Keratinocyte (primary cell): Measurements from ENCODE around the gene NUP98. TPM values are rescaled to one million over a fixed set of nuclear protein-coding genes. Genes with fewer than 3 reads are reported as not detected.
A peak's percentile ranks its signal among the peaks of the same experiment; 100 is the strongest.

ENCODE experiments used
- DNase-seq: peaks from one replicate; pipeline ENCODE4 v3.0.0-alpha.2; 2011; ENCODE audit warnings: low read depth, missing footprints, low spot score
- FAIRE-seq: peaks from 2 replicates; lab custom pipeline; 2011; peaks lifted over from hg19 to GRCh38; lab: Jason Lieb, UNC
- H2AFZ ChIP-seq: 2 replicates; pipeline ENCODE4 v1.6.0; 2012; ENCODE audit warnings: low read length, control low read depth, inconsistent platforms; ENCODE audit not compliant: control insufficient read depth
- H3K27ac ChIP-seq: 2 replicates; pipeline ENCODE4 v1.5.1; 2011; ENCODE audit warnings: low read length; ENCODE audit not compliant: control insufficient read depth, insufficient read depth
- H3K27me3 ChIP-seq: 3 replicates; pipeline ENCODE4 v1.6.0; 2011; ENCODE audit warnings: low read length; ENCODE audit not compliant: control insufficient read depth, insufficient read depth; ENCODE audit errors: extremely low read depth
- H3K36me3 ChIP-seq, 2 experiments: 2 replicates in 1 of 2; 3 replicates in 1 of 2; pipeline ENCODE4 v1.5.1; 2011; ENCODE audit warnings: low read length in 2 of 2, mild to moderate bottlenecking in 1 of 2; ENCODE audit not compliant: control insufficient read depth in 2 of 2, insufficient read depth in 2 of 2; ENCODE audit errors: extremely low read depth in 1 of 2
- H3K4me1 ChIP-seq: 3 replicates; pipeline ENCODE4 v1.5.1; 2011; ENCODE audit warnings: low read length; ENCODE audit not compliant: control insufficient read depth, insufficient read depth; ENCODE audit errors: extremely low read depth
- H3K4me2 ChIP-seq: 3 replicates; pipeline ENCODE4 v1.6.0; 2011; ENCODE audit warnings: low read depth, low read length; ENCODE audit not compliant: control insufficient read depth, insufficient read depth; ENCODE audit errors: extremely low read depth
- H3K4me3 ChIP-seq, 3 experiments: fragments of 200-600 bp in 1 of 3; sonication (generic) in 1 of 3; 2 replicates in 2 of 3; 3 replicates in 1 of 3; pipeline ENCODE4 v1.5.1; 2011 to 2016; ENCODE audit warnings: low read length in 3 of 3, mild to moderate bottlenecking in 3 of 3, control low read depth in 2 of 3, inconsistent platforms in 1 of 3, low read depth in 1 of 3, mixed read lengths in 1 of 3, mixed run types in 1 of 3, moderate library complexity in 1 of 3; ENCODE audit not compliant: control insufficient read depth in 2 of 3, insufficient read depth in 2 of 3; ENCODE audit errors: extremely low read depth in 1 of 3
- H3K79me2 ChIP-seq: 2 replicates; pipeline ENCODE4 v1.6.0; 2012; ENCODE audit warnings: low read length; ENCODE audit not compliant: control insufficient read depth, insufficient read depth
- H3K9ac ChIP-seq: 3 replicates; pipeline ENCODE4 v1.6.0; 2011; ENCODE audit warnings: low read length; ENCODE audit not compliant: control insufficient read depth, insufficient read depth; ENCODE audit errors: extremely low read depth
- H3K9me1 ChIP-seq: 3 replicates; pipeline ENCODE4 v1.6.0; 2011; ENCODE audit warnings: low read length; ENCODE audit not compliant: control insufficient read depth, insufficient read depth; ENCODE audit errors: extremely low read depth
- H3K9me3 ChIP-seq: 2 replicates; pipeline ENCODE4 v1.5.1; 2012; ENCODE audit warnings: low read depth, low read length; ENCODE audit not compliant: control insufficient read depth
- H4K20me1 ChIP-seq: 3 replicates; pipeline ENCODE4 v1.6.0; 2011; ENCODE audit warnings: low read length; ENCODE audit not compliant: control insufficient read depth, insufficient read depth; ENCODE audit errors: extremely low read depth
- EZH2 ChIP-seq: IDR thresholded peaks from one replicate; pipeline ENCODE4 v1.6.1; 2012; ENCODE audit warnings: inconsistent platforms, mild to moderate bottlenecking, low read length, moderate library complexity
- dilution Hi-C: fragments of 300-500 bp; cut with MboI; formaldehyde crosslinking; loops from one replicate; pipeline ENCODE4 v1.7.0; 2020; ENCODE audit warnings: low sequenced_read_pairs; ENCODE audit not compliant: extremely low pct_ligation_motif_present
- polyA plus RNA-seq, 5 experiments: library from polyadenylated mRNA; depleted of rRNA in 3 of 5; stranded (reverse) in 3 of 5; stranded (forward) in 1 of 5; unstranded in 1 of 5; fragments of >200 nt; gene quantifications; 1 replicate in 1 of 5; 2 replicates in 3 of 5; 3 replicates in 1 of 5; pipeline versions ENCODE4 v1.2.1 to v1.2.3, GENCODE V29; 2011 to 2012; ENCODE audit warnings: missing spikeins in 2 of 5, low read depth in 1 of 5, low replicate concordance in 1 of 5
- TF ChIP-seq, protein P1 (sequence below), 3 experiments: IDR thresholded peaks in 1 of 3; conservative IDR thresholded peaks in 1 of 3; optimal IDR thresholded peaks in 1 of 3; 2 replicates in 2 of 3; 3 replicates in 1 of 3; pipeline versions ENCODE3 to v1.5.1; 2011; ENCODE audit warnings: low read length in 3 of 3, mild to moderate bottlenecking in 3 of 3, moderate library complexity in 2 of 3, control low read depth in 1 of 3, inconsistent platforms in 1 of 3; ENCODE audit not compliant: insufficient read depth in 2 of 3; ENCODE audit errors: extremely low read depth in 1 of 3

The NUP98 gene
- polyA plus RNA-seq, 1 donor (not counting 4 experiments of a cell fraction or from before 2014, with no cell fraction given), result 66.9 TPM

GRCh38 chr11:3675971-3676370 is 121.4 kb downstream of the NUP98 start:
- no peak overlapping the region for H3K27ac ChIP-seq
- H2AFZ ChIP-seq, result no peak overlapping the region
- H3K9ac ChIP-seq, result no peak overlapping the region
- no peak overlapping the region for H3K4me2 ChIP-seq
- no peak for FAIRE-seq
- H3K4me3 ChIP-seq, result no peak overlapping the region
- no peaks in the 10 kb centered on the region for H3K9me3 ChIP-seq
- H3K36me3 ChIP-seq, result peaks cover 28 to 39% of the 10 kb centered on the region in 2 experiments
- H3K27me3 ChIP-seq, result no peaks in the 10 kb centered on the region
- TF ChIP-seq EZH2, result no peak
- TF ChIP-seq, protein P1, sequence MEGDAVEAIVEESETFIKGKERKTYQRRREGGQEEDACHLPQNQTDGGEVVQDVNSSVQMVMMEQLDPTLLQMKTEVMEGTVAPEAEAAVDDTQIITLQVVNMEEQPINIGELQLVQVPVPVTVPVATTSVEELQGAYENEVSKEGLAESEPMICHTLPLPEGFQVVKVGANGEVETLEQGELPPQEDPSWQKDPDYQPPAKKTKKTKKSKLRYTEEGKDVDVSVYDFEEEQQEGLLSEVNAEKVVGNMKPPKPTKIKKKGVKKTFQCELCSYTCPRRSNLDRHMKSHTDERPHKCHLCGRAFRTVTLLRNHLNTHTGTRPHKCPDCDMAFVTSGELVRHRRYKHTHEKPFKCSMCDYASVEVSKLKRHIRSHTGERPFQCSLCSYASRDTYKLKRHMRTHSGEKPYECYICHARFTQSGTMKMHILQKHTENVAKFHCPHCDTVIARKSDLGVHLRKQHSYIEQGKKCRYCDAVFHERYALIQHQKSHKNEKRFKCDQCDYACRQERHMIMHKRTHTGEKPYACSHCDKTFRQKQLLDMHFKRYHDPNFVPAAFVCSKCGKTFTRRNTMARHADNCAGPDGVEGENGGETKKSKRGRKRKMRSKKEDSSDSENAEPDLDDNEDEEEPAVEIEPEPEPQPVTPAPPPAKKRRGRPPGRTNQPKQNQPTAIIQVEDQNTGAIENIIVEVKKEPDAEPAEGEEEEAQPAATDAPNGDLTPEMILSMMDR (optimal IDR thresholded peaks at IDR 0.05 in 1 of 3, IDR thresholded peaks at IDR 0.05 in 1 of 3, conservative IDR thresholded peaks at IDR 0.05 in 1 of 3; ENCODE audit: extremely low read depth in 1 of 3, insufficient read depth in 2 of 3, low read length in 3 of 3), result no peak
- no peaks in the 10 kb centered on the region for H3K79me2 ChIP-seq
- peaks cover 22% of the 10 kb centered on the region for H3K4me1 ChIP-seq
- H3K9me1 ChIP-seq, result peaks cover 8% of the 10 kb centered on the region
- dilution Hi-C loops, result no loop called here
- no peaks in the 10 kb centered on the region for H4K20me1 ChIP-seq
- DNase-seq, result no peak

GRCh38 chr11:3674189-3674588 is 123.2 kb downstream of the NUP98 start:
- no peaks in the 10 kb centered on the region for H3K79me2 ChIP-seq
- no peaks in the 10 kb centered on the region for H4K20me1 ChIP-seq
- H3K4me2 ChIP-seq, result peak overlapping the region; percentile 27
- H3K9me1 ChIP-seq, result peaks cover 8% of the 10 kb centered on the region
- no peaks in the 10 kb centered on the region for H3K9me3 ChIP-seq
- peak overlapping the region; percentile 65 for H3K27ac ChIP-seq
- dilution Hi-C loops, result no loop called here
- no peak overlapping the region for H2AFZ ChIP-seq
- no peaks in the 10 kb centered on the region for H3K27me3 ChIP-seq
- FAIRE-seq, result peak; percentile 99
- peaks cover 22% of the 10 kb centered on the region for H3K4me1 ChIP-seq
- H3K36me3 ChIP-seq, result peaks cover 24 to 37% of the 10 kb centered on the region in 2 experiments
- no peak overlapping the region for H3K9ac ChIP-seq
- H3K4me3 ChIP-seq, result no peak overlapping the region
- peak; percentile 81 for DNase-seq
- TF ChIP-seq EZH2, result no peak
- TF ChIP-seq, protein P1 (optimal IDR thresholded peaks at IDR 0.05 in 1 of 3, IDR thresholded peaks at IDR 0.05 in 1 of 3, conservative IDR thresholded peaks at IDR 0.05 in 1 of 3; ENCODE audit: extremely low read depth in 1 of 3, insufficient read depth in 2 of 3, low read length in 3 of 3), result no peak
